Neural progenitor cell (in vitro differentiated cells): Measurements from ENCODE around the gene KDELR3. TPM values are rescaled to one million over a fixed set of nuclear protein-coding genes. Genes with fewer than 3 reads are reported as not detected.

ENCODE experiments used
- DNase-seq: peaks from one replicate; pipeline ENCODE4 v3.0.0-alpha.2; 2016; ENCODE audit warnings: low spot score
- H2AFZ ChIP-seq: fragments of 200-600 bp; sonication (generic); replicated peaks from 2 replicates; pipeline ENCODE4 v1.6.1; 2016; ENCODE audit warnings: antibody characterized with exemption
- H3F3A ChIP-seq: fragments of 200-600 bp; sonication (generic); 2 replicates; pipeline ENCODE4 v1.6.1; 2016; ENCODE audit warnings: antibody characterized with exemption, low read depth
- H3K27ac ChIP-seq: fragments of 200-600 bp; sonication (generic); 2 replicates; pipeline ENCODE4 v1.5.1; 2016; ENCODE audit warnings: mild to moderate bottlenecking
- H3K27me3 ChIP-seq: fragments of 200-600 bp; sonication (generic); 2 replicates; pipeline ENCODE4 v1.6.1; 2016; ENCODE audit warnings: mild to moderate bottlenecking, moderate library complexity
- H3K36me3 ChIP-seq: fragments of 200-600 bp; sonication (generic); 2 replicates; pipeline ENCODE4 v1.5.1; 2016
- H3K4me1 ChIP-seq: fragments of 200-600 bp; sonication (generic); 2 replicates; pipeline ENCODE4 v1.6.1; 2016; ENCODE audit warnings: mixed run types
- H3K4me2 ChIP-seq: fragments of 200-600 bp; sonication (generic); 2 replicates; pipeline ENCODE4 v1.6.1; 2016
- H3K4me3 ChIP-seq: fragments of 200-600 bp; sonication (generic); 2 replicates; pipeline ENCODE4 v1.5.1; 2016
- H3K79me2 ChIP-seq: fragments of 200-600 bp; sonication (generic); 2 replicates; pipeline ENCODE4 v1.6.1; 2016; ENCODE audit warnings: low read depth
- H3K9ac ChIP-seq: fragments of 200-600 bp; sonication (generic); 2 replicates; pipeline ENCODE4 v1.6.1; 2016
- H3K9me3 ChIP-seq: fragments of 200-600 bp; sonication (generic); 2 replicates; pipeline ENCODE4 v1.5.1; 2016; ENCODE audit warnings: low read depth
- H4K20me1 ChIP-seq: fragments of 200-600 bp; sonication (generic); 2 replicates; pipeline ENCODE4 v1.6.1; 2016; ENCODE audit warnings: low read depth
- H3K27ac Mint-ChIP-seq: 3 replicates; pipeline ENCODE4 v1.8.0; 2021; ENCODE audit warnings: mixed read lengths
- H3K27me3 Mint-ChIP-seq: 2 replicates; pipeline ENCODE4 v1.8.0; 2022; ENCODE audit warnings: low read depth, mild to moderate bottlenecking, inconsistent platforms, moderate library complexity, mixed read lengths; ENCODE audit not compliant: insufficient read depth
- H3K36me3 Mint-ChIP-seq: 3 replicates; pipeline ENCODE4 v1.8.0; 2021; ENCODE audit warnings: mixed read lengths
- H3K4me1 Mint-ChIP-seq: 3 replicates; pipeline ENCODE4 v1.8.0; 2021; ENCODE audit warnings: mixed read lengths
- H3K4me3 Mint-ChIP-seq: 3 replicates; pipeline ENCODE4 v1.8.0; 2021; ENCODE audit warnings: mild to moderate bottlenecking, moderate library complexity, mixed read lengths
- H3K9me3 Mint-ChIP-seq: 3 replicates; pipeline ENCODE4 v1.8.0; 2020; ENCODE audit warnings: mixed read lengths
- EZH2 ChIP-seq: fragments of 200-600 bp; sonication (generic); IDR thresholded peaks from 2 replicates; pipeline ENCODE4 v1.6.1; 2017; ENCODE audit warnings: antibody characterized with exemption, mild to moderate bottlenecking, moderate library complexity
- EZH2phosphoT487 ChIP-seq: fragments of 200-600 bp; sonication (generic); IDR thresholded peaks from 2 replicates; pipeline ENCODE4 v1.6.1; 2017; ENCODE audit warnings: antibody characterized with exemption
- total RNA-seq: library from RNA; depleted of rRNA; stranded (reverse); fragments of >200 nt; gene quantifications from 2 replicates; pipeline ENCODE4 v1.2.3, GENCODE V29; 2015; ENCODE audit warnings: low replicate concordance
- TF ChIP-seq, protein P1 (sequence below): fragments of 200-600 bp; sonication (generic); IDR thresholded peaks from 2 replicates; pipeline ENCODE4 v1.5.1; 2017; ENCODE audit warnings: antibody characterized with exemption, mild to moderate bottlenecking

Gene KDELR3
- total RNA-seq, 1 donor from 2014 or later = 3.4 TPM

DNA sequence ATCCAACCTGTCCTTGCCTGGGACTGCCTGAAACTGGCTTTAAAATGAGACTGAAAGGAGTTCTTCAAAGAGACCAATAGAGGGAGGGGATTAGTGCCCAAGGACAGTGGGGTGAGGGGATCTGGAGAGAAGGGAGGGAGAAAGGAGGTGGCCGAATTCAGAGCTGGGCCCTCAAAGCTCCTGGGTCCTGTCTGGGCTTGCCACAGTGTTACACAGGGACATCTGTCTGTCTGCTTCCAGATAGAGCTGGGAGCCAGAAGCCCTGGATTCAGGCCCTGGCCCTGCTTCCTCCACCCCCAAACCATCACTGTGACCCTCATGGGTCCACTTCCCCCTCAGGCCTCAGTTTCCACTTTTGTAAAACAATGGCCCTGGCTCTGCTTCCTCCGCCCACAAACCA, 16.5 kb upstream of the KDELR3 start:
- Histone ChIP-seq H3K36me3 (no peaks in the 10 kb centered on the region), H3K27ac (no peak overlapping the region), H3K4me2 (peak overlapping the region; percentile 45), H3K27me3 (peaks cover 52% of the 10 kb centered on the region), H4K20me1 (peaks cover 17% of the 10 kb centered on the region), H3K9ac (no peak overlapping the region), H3K9me3 (no peaks in the 10 kb centered on the region), H3F3A (peaks cover 11% of the 10 kb centered on the region), H2AFZ (no peak overlapping the region), H3K4me1 (peaks cover 27% of the 10 kb centered on the region), H3K4me3 (no peak overlapping the region), H3K79me2 (no peaks in the 10 kb centered on the region)
- TF ChIP-seq EZH2 (no peak), EZH2phosphoT487 (no peak)
- TF ChIP-seq, protein P1, sequence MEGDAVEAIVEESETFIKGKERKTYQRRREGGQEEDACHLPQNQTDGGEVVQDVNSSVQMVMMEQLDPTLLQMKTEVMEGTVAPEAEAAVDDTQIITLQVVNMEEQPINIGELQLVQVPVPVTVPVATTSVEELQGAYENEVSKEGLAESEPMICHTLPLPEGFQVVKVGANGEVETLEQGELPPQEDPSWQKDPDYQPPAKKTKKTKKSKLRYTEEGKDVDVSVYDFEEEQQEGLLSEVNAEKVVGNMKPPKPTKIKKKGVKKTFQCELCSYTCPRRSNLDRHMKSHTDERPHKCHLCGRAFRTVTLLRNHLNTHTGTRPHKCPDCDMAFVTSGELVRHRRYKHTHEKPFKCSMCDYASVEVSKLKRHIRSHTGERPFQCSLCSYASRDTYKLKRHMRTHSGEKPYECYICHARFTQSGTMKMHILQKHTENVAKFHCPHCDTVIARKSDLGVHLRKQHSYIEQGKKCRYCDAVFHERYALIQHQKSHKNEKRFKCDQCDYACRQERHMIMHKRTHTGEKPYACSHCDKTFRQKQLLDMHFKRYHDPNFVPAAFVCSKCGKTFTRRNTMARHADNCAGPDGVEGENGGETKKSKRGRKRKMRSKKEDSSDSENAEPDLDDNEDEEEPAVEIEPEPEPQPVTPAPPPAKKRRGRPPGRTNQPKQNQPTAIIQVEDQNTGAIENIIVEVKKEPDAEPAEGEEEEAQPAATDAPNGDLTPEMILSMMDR = no peak
- Mint-ChIP-seq H3K4me3 (no peak overlapping the region), H3K4me1 (peaks cover 38% of the 10 kb centered on the region), H3K27ac (no peak overlapping the region), H3K36me3 (no peaks in the 10 kb centered on the region), H3K27me3 (peaks cover 11% of the 10 kb centered on the region), H3K9me3 (no peaks in the 10 kb centered on the region)
- DNase-seq = peak; percentile 46

DNA sequence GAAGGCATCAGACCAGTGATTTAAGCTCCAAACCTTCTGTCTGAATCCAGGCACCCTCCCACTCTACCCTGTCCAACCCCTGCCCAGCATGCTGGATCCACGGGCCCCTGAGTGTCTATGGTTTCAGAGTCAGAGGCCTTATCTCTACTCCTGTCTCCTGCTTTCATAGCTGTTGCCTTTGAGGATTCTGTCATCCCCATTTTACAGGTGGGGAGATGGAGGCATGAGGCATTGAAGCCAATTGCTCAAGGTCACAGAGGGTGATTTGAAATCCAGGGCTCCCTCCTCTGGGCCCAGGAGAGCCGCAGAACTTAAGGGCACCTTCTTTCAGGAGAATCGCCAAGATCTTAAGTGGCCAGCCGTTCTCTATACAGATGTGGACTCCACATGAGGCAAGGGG, 16.0 kb upstream of the KDELR3 start:
- Histone ChIP-seq H3F3A (peaks cover 11% of the 10 kb centered on the region), H3K27me3 (peaks cover 57% of the 10 kb centered on the region), H3K9ac (no peak overlapping the region), H3K27ac (no peak overlapping the region), H3K4me2 (peak overlapping the region; percentile 45), H3K79me2 (no peaks in the 10 kb centered on the region), H2AFZ (no peak overlapping the region), H3K4me1 (peaks cover 27% of the 10 kb centered on the region), H3K4me3 (no peak overlapping the region), H3K36me3 (no peaks in the 10 kb centered on the region), H4K20me1 (peaks cover 17% of the 10 kb centered on the region), H3K9me3 (no peaks in the 10 kb centered on the region)
- Mint-ChIP-seq H3K27me3 (peaks cover 12% of the 10 kb centered on the region), H3K9me3 (no peaks in the 10 kb centered on the region), H3K4me1 (peaks cover 43% of the 10 kb centered on the region), H3K4me3 (no peak overlapping the region), H3K36me3 (no peaks in the 10 kb centered on the region), H3K27ac (no peak overlapping the region)
- no peak for TF ChIP-seq EZH2phosphoT487
- TF ChIP-seq EZH2 = no peak
- TF ChIP-seq, protein P1 = no peak
- DNase-seq = no peak

DNA sequence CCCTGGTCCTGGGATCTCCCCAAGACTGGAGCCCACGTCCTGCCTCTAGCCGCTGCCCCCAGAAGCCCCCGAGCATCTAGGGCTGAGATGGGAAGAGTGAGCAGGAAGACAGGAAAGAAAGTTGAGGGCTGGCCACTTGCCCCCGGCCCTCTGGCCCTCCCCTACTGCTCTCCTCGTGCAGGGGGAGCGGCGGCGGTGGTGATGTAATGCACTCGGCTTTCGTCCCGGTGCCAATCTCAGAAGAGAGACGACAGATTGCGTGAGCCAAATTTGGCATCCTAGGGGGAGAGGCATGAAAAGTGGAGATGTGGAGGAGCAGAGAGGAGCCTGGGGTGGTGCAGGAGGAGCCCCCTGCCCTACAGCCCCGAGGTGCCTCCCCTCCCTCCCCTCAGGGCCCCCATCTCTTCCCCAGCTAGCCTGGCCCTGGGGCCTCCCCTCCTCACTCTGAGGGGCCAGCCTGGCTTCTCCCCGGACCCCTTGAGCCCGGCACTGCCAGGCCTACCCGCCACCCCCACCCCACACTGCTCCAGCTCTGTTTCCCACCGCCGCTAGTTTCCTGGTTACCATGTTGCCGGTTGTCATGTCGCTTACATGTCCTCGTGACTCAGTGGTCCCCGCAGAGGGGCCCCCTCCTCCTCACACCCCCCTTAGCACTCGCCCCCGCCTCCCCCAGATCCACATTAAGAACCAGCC, 15.4 kb upstream of the KDELR3 start:
- DNase-seq = no peak

More for the DNA sequence above, 15.4 kb upstream of the KDELR3 start:
- peaks cover 17% of the 10 kb centered on the region for H4K20me1 ChIP-seq
- TF ChIP-seq EZH2phosphoT487 (no peak), EZH2 (no peak)
- TF ChIP-seq, protein P1 = no peak
- H3K27ac Mint-ChIP-seq = no peak overlapping the region
- H3K9me3 Mint-ChIP-seq = no peaks in the 10 kb centered on the region
- no peak overlapping the region for H3K27ac ChIP-seq
- H3K36me3 ChIP-seq = no peaks in the 10 kb centered on the region
- no peaks in the 10 kb centered on the region for H3K9me3 ChIP-seq
- H3K4me2 ChIP-seq = no peak overlapping the region
- no peak overlapping the region for H3K9ac ChIP-seq
- peaks cover 11% of the 10 kb centered on the region for H3F3A ChIP-seq
- H3K79me2 ChIP-seq = no peaks in the 10 kb centered on the region
- H3K4me3 ChIP-seq = no peak overlapping the region
- H3K4me3 Mint-ChIP-seq = peak overlapping the region; percentile 59
- peaks cover 17% of the 10 kb centered on the region for H3K27me3 Mint-ChIP-seq
- peaks cover 49% of the 10 kb centered on the region for H3K4me1 Mint-ChIP-seq
- H3K27me3 ChIP-seq = peaks cover 63% of the 10 kb centered on the region
- H3K4me1 ChIP-seq = peaks cover 27% of the 10 kb centered on the region
- H3K36me3 Mint-ChIP-seq = no peaks in the 10 kb centered on the region
- H2AFZ ChIP-seq = no peak overlapping the region
